SJCRH30 (cell line): ENCODE results near the gene NAA25. TPM values are rescaled to one million over a fixed set of nuclear protein-coding genes. Genes with fewer than 3 reads are reported as not detected.
"Not testable (repeated sequence)": the region's sequence is repeated elsewhere in the genome, so short reads cannot be mapped to it uniquely, and the experiment has no call there.

Source experiments
- DNase-seq, 2 experiments: peaks; one replicate each; pipeline ENCODE4 v3.0.0-alpha.2; 2015 to 2020
- H3K27ac ChIP-seq: fragments of 250-450 bp; sonication (Bioruptor Pico); 2 replicates; pipeline ENCODE4 v1.5.1; 2020; ENCODE audit warnings: mild to moderate bottlenecking, moderate library complexity
- H3K27me3 ChIP-seq: fragments of 250-450 bp; sonication (Bioruptor Pico); 2 replicates; pipeline ENCODE4 v1.5.1; 2020; ENCODE audit warnings: mild to moderate bottlenecking, moderate library complexity
- H3K36me3 ChIP-seq: fragments of 250-450 bp; sonication (Bioruptor Pico); 2 replicates; pipeline ENCODE4 v1.5.1; 2020; ENCODE audit warnings: mild to moderate bottlenecking, moderate library complexity
- H3K4me1 ChIP-seq: fragments of 250-450 bp; sonication (Bioruptor Pico); 2 replicates; pipeline ENCODE4 v1.5.1; 2020; ENCODE audit warnings: mild to moderate bottlenecking, moderate library complexity
- H3K4me3 ChIP-seq: fragments of 250-450 bp; sonication (Bioruptor Pico); 2 replicates; pipeline ENCODE4 v1.5.1; 2020; ENCODE audit warnings: mild to moderate bottlenecking, moderate library complexity
- H3K9me3 ChIP-seq: fragments of 250-450 bp; sonication (Bioruptor Pico); replicated peaks from 2 replicates; pipeline ENCODE4 v1.5.1; 2020; ENCODE audit warnings: mild to moderate bottlenecking, moderate library complexity
- total RNA-seq: library from RNA; depleted of rRNA; stranded (reverse); fragments of >200 nt; shearing (Covaris generic); gene quantifications from 2 replicates; pipeline ENCODE4 v1.2.3, GENCODE V29; 2014

NAA25 gene
- total RNA-seq, 1 experiment from 2014 or later, result 31.1 TPM

- H3K9me3 ChIP-seq, result no peaks in the 10 kb centered on the region
Measured at GRCh38 chr12:111997300-111997699, 111.3 kb downstream of the NAA25 start.

GRCh38 chr12:111995782-111996480 is 112.7 kb downstream of the NAA25 start:
- no peak overlapping the region for H3K4me3 ChIP-seq
- no peak for DNase-seq
- no peaks in the 10 kb centered on the region for H3K4me1 ChIP-seq
- no peaks in the 10 kb centered on the region for H3K9me3 ChIP-seq
- no peaks in the 10 kb centered on the region for H3K36me3 ChIP-seq
- no peaks in the 10 kb centered on the region for H3K27me3 ChIP-seq
- H3K27ac ChIP-seq, result no peak overlapping the region

More at GRCh38 chr12:111997300-111997699, 111.3 kb downstream of the NAA25 start:
- H3K27me3 ChIP-seq, result no peaks in the 10 kb centered on the region
- no peak for DNase-seq
- H3K27ac ChIP-seq, result no peak overlapping the region
- H3K36me3 ChIP-seq, result no peaks in the 10 kb centered on the region
- H3K4me1 ChIP-seq, result no peaks in the 10 kb centered on the region
- no peak overlapping the region for H3K4me3 ChIP-seq

- not testable (repeated sequence) for H3K27ac ChIP-seq, H3K4me3 ChIP-seq, H3K4me1 ChIP-seq, H3K9me3 ChIP-seq, H3K27me3 ChIP-seq, DNase-seq, H3K36me3 ChIP-seq
Measured at GRCh38 chr12:111994211-111995111, 114.1 kb downstream of the NAA25 start.

- H3K4me1 ChIP-seq, result no peaks in the 10 kb centered on the region
- no peaks in the 10 kb centered on the region for H3K9me3 ChIP-seq
- H3K27ac ChIP-seq, result no peak overlapping the region
- no peak overlapping the region for H3K4me3 ChIP-seq
- H3K36me3 ChIP-seq, result no peaks in the 10 kb centered on the region
- no peaks in the 10 kb centered on the region for H3K27me3 ChIP-seq
- DNase-seq, result no peak
Measured at GRCh38 chr12:111993292-111994150, 115.1 kb downstream of the NAA25 start.

- no peak for DNase-seq
- no peaks in the 10 kb centered on the region for H3K27me3 ChIP-seq
- H3K4me3 ChIP-seq, result no peak overlapping the region
- no peaks in the 10 kb centered on the region for H3K36me3 ChIP-seq
- no peaks in the 10 kb centered on the region for H3K4me1 ChIP-seq
- H3K9me3 ChIP-seq, result no peaks in the 10 kb centered on the region
- H3K27ac ChIP-seq, result no peak overlapping the region
Measured at GRCh38 chr12:111992464-111992863, 116.1 kb downstream of the NAA25 start.

GRCh38 chr12:111991946-111992345 is 116.6 kb downstream of the NAA25 start:
- no peak overlapping the region for H3K27ac ChIP-seq

GRCh38 chr12:111991535-111991934 is 117.0 kb downstream of the NAA25 start:
- H3K4me3 ChIP-seq, result no peak overlapping the region
- H3K9me3 ChIP-seq, result no peaks in the 10 kb centered on the region
- no peaks in the 10 kb centered on the region for H3K27me3 ChIP-seq
- H3K36me3 ChIP-seq, result no peaks in the 10 kb centered on the region
- no peaks in the 10 kb centered on the region for H3K4me1 ChIP-seq
- DNase-seq, result no peak
- no peak overlapping the region for H3K27ac ChIP-seq

More at GRCh38 chr12:111991946-111992345, 116.6 kb downstream of the NAA25 start:
- no peaks in the 10 kb centered on the region for H3K27me3 ChIP-seq
- H3K36me3 ChIP-seq, result no peaks in the 10 kb centered on the region
- H3K4me3 ChIP-seq, result no peak overlapping the region
- no peak for DNase-seq
- H3K9me3 ChIP-seq, result no peaks in the 10 kb centered on the region
- no peaks in the 10 kb centered on the region for H3K4me1 ChIP-seq

GRCh38 chr12:111984820-111985219 is 123.8 kb downstream of the NAA25 start:
- H3K4me3 ChIP-seq, result no peak overlapping the region
- H3K27ac ChIP-seq, result no peak overlapping the region
- no peaks in the 10 kb centered on the region; the same call in 1 of the 2 replicates for H3K4me1 ChIP-seq
- H3K9me3 ChIP-seq, result no peaks in the 10 kb centered on the region
- no peaks in the 10 kb centered on the region for H3K36me3 ChIP-seq
- DNase-seq, result no peak
- H3K27me3 ChIP-seq, result no peaks in the 10 kb centered on the region

GRCh38 chr12:111981987-111982386 is 126.6 kb downstream of the NAA25 start:
- H3K36me3 ChIP-seq, result no peaks in the 10 kb centered on the region
- DNase-seq, result no peak
- H3K9me3 ChIP-seq, result no peaks in the 10 kb centered on the region
- H3K27ac ChIP-seq, result no peak overlapping the region
- H3K4me3 ChIP-seq, result no peak overlapping the region
- H3K27me3 ChIP-seq, result no peaks in the 10 kb centered on the region
- no peaks in the 10 kb centered on the region; the same call in 1 of the 2 replicates for H3K4me1 ChIP-seq

- no peak overlapping the region for H3K27ac ChIP-seq
- H3K4me1 ChIP-seq, result no peaks in the 10 kb centered on the region; the same call in 1 of the 2 replicates
- no peak overlapping the region for H3K4me3 ChIP-seq
- no peaks in the 10 kb centered on the region for H3K27me3 ChIP-seq
- DNase-seq, result no peak
- H3K36me3 ChIP-seq, result no peaks in the 10 kb centered on the region
- H3K9me3 ChIP-seq, result no peaks in the 10 kb centered on the region
Measured at GRCh38 chr12:111980598-111980997, 128.0 kb downstream of the NAA25 start.

GRCh38 chr12:111978545-111978944 is 130.0 kb downstream of the NAA25 start:
- Histone ChIP-seq H3K36me3 (no peaks in the 10 kb centered on the region), H3K4me3 (no peak overlapping the region), H3K4me1 (no peaks in the 10 kb centered on the region; the same call in 1 of the 2 replicates), H3K27ac (no peak overlapping the region), H3K27me3 (no peaks in the 10 kb centered on the region), H3K9me3 (no peaks in the 10 kb centered on the region)
- DNase-seq, result no peak

- no peak for DNase-seq
- Histone ChIP-seq H3K9me3 (no peaks in the 10 kb centered on the region), H3K4me1 (no peaks in the 10 kb centered on the region; the same call in 1 of the 2 replicates), H3K36me3 (no peaks in the 10 kb centered on the region), H3K27me3 (no peaks in the 10 kb centered on the region), H3K27ac (no peak overlapping the region), H3K4me3 (no peak overlapping the region)
Measured at GRCh38 chr12:111976860-111977259, 131.7 kb downstream of the NAA25 start.
